H9 (cell line): Measurements from ENCODE around the gene AATK. TPM values are rescaled to one million over a fixed set of nuclear protein-coding genes. Genes with fewer than 3 reads are reported as not detected.

Experiments used
- DNase-seq: peaks from one replicate; pipeline ENCODE4 v3.0.0-alpha.2; 2017
- H2AFZ ChIP-seq: one replicate; pipeline ENCODE4 v1.6.1; 2013; ENCODE audit warnings: mild to moderate bottlenecking, low read length, control low read depth, moderate library complexity
- H2AK5ac ChIP-seq: 2 replicates; pipeline ENCODE4 v1.6.1; 2013; ENCODE audit warnings: low read length, control low read depth, mixed read lengths; ENCODE audit not compliant: insufficient read length
- H2BK120ac ChIP-seq: one replicate; pipeline ENCODE4 v1.6.1; 2013; ENCODE audit warnings: low read depth, mild to moderate bottlenecking, low read length, control low read depth, inconsistent platforms; ENCODE audit not compliant: poor library complexity, severe bottlenecking
- H2BK12ac ChIP-seq: 2 replicates; pipeline ENCODE4 v1.6.1; 2013; ENCODE audit warnings: low read length, control low read depth, mixed read lengths, low read depth; ENCODE audit not compliant: insufficient read length
- H2BK15ac ChIP-seq: 2 replicates; pipeline ENCODE4 v1.6.1; 2013; ENCODE audit warnings: low read depth, low read length, control low read depth
- H2BK20ac ChIP-seq: one replicate; pipeline ENCODE4 v1.6.1; 2013; ENCODE audit warnings: low read depth, mild to moderate bottlenecking, low read length, control low read depth, inconsistent platforms; ENCODE audit not compliant: poor library complexity, severe bottlenecking
- H2BK5ac ChIP-seq: 2 replicates; pipeline ENCODE4 v1.6.1; 2013; ENCODE audit warnings: low read length, control low read depth, mixed read lengths; ENCODE audit not compliant: insufficient read length
- H3K14ac ChIP-seq: 2 replicates; pipeline ENCODE4 v1.6.1; 2013; ENCODE audit warnings: low read length, control low read depth; ENCODE audit not compliant: insufficient read depth
- H3K18ac ChIP-seq: 2 replicates; pipeline ENCODE4 v1.6.1; 2013; ENCODE audit warnings: low read depth, mild to moderate bottlenecking, mixed read lengths, low read length, control low read depth; ENCODE audit not compliant: insufficient read length
- H3K23ac ChIP-seq: 2 replicates; pipeline ENCODE4 v1.6.1; 2013; ENCODE audit warnings: low read length, control low read depth, mixed read lengths, low read depth; ENCODE audit not compliant: insufficient read length
- H3K23me2 ChIP-seq: 2 replicates; pipeline ENCODE4 v1.6.1; 2013; ENCODE audit warnings: low read depth, mild to moderate bottlenecking, mixed read lengths, low read length, control low read depth; ENCODE audit not compliant: insufficient read length, poor library complexity, severe bottlenecking
- H3K27ac ChIP-seq: 2 replicates; pipeline ENCODE4 v1.5.1; 2013; ENCODE audit warnings: low read length, control low read depth, mixed read lengths, low read depth; ENCODE audit not compliant: insufficient read length
- H3K27me3 ChIP-seq: 2 replicates; pipeline ENCODE4 v1.6.1; 2013; ENCODE audit warnings: low read length, control low read depth, inconsistent platforms; ENCODE audit not compliant: insufficient read depth
- H3K4ac ChIP-seq: 2 replicates; pipeline ENCODE4 v1.6.1; 2013; ENCODE audit warnings: low read depth, mild to moderate bottlenecking, control low read depth, inconsistent platforms, low read length, moderate library complexity
- H3K4me1 ChIP-seq: 2 replicates; pipeline ENCODE4 v1.6.1; 2013; ENCODE audit warnings: low read length, control low read depth, inconsistent platforms; ENCODE audit not compliant: insufficient read depth
- H3K4me2 ChIP-seq: 2 replicates; pipeline ENCODE4 v1.6.1; 2013; ENCODE audit warnings: low read length, control low read depth, mixed read lengths; ENCODE audit not compliant: insufficient read length, insufficient read depth
- H3K56ac ChIP-seq: 2 replicates; pipeline ENCODE4 v1.6.1; 2013; ENCODE audit warnings: low read depth, mild to moderate bottlenecking, mixed read lengths, low read length, control low read depth; ENCODE audit not compliant: insufficient read length
- H3K79me1 ChIP-seq: 2 replicates; pipeline ENCODE4 v1.6.1; 2013; ENCODE audit warnings: low read depth, mild to moderate bottlenecking, moderate library complexity, low read length, control low read depth, inconsistent platforms; ENCODE audit not compliant: insufficient read depth, poor library complexity, severe bottlenecking
- H3K79me2 ChIP-seq: 2 replicates; pipeline ENCODE4 v1.6.1; 2013; ENCODE audit warnings: low read length, control low read depth, inconsistent platforms; ENCODE audit not compliant: insufficient read depth
- H3K9ac ChIP-seq: 2 replicates; pipeline ENCODE4 v1.6.1; 2013; ENCODE audit warnings: low read length, control low read depth, mixed read lengths; ENCODE audit not compliant: insufficient read length; ENCODE audit errors: extremely low read depth
- H3K9me3 ChIP-seq: one replicate; pipeline ENCODE4 v1.6.1; 2013; ENCODE audit warnings: low read depth, low read length, inconsistent platforms; ENCODE audit not compliant: control insufficient read depth
- H3T11ph ChIP-seq: one replicate; pipeline ENCODE4 v1.6.1; 2013; ENCODE audit warnings: mild to moderate bottlenecking, low read length, control low read depth, inconsistent platforms
- H4K20me1 ChIP-seq: one replicate; pipeline ENCODE4 v1.6.1; 2013; ENCODE audit not compliant: control insufficient read depth, insufficient read length, insufficient read depth
- H4K5ac ChIP-seq: 2 replicates; pipeline ENCODE4 v1.6.1; 2013; ENCODE audit warnings: low read depth, mild to moderate bottlenecking, mixed read lengths, low read length, control low read depth; ENCODE audit not compliant: insufficient read length
- H4K8ac ChIP-seq: replicated peaks from 2 replicates; pipeline ENCODE4 v1.6.1; 2013; ENCODE audit warnings: low read length, control low read depth, mixed read lengths, low read depth; ENCODE audit not compliant: insufficient read length
- H4K91ac ChIP-seq: 2 replicates; pipeline ENCODE4 v1.6.1; 2013; ENCODE audit warnings: low read depth, mild to moderate bottlenecking, moderate library complexity, mixed read lengths, low read length, control low read depth; ENCODE audit not compliant: insufficient read length
- H3K27ac Mint-ChIP-seq, 3 experiments: 2 replicates in 2 of 3; 3 replicates in 1 of 3; pipeline ENCODE4 v1.8.0; 2020 to 2021; ENCODE audit warnings: mixed read lengths in 3 of 3, mild to moderate bottlenecking in 1 of 3, moderate library complexity in 1 of 3
- H3K27me3 Mint-ChIP-seq: 2 replicates; pipeline ENCODE4 v1.8.0; 2021; ENCODE audit warnings: low read depth, mild to moderate bottlenecking, moderate library complexity, mixed read lengths
- H3K36me3 Mint-ChIP-seq, 3 experiments: 2 replicates in 2 of 3; 3 replicates in 1 of 3; pipeline ENCODE4 v1.8.0; 2020 to 2021; ENCODE audit warnings: low read depth in 3 of 3, mixed read lengths in 3 of 3; ENCODE audit not compliant: insufficient read depth in 1 of 3
- H3K4me1 Mint-ChIP-seq, 2 experiments: 2 replicates each; pipeline ENCODE4 v1.8.0; 2020; ENCODE audit warnings: mixed read lengths in 2 of 2
- H3K4me3 Mint-ChIP-seq, 2 experiments: 2 replicates in 1 of 2; 3 replicates in 1 of 2; pipeline ENCODE4 v1.8.0; 2020 to 2021; ENCODE audit warnings: mild to moderate bottlenecking in 2 of 2, mixed read lengths in 2 of 2, moderate library complexity in 1 of 2
- H3K9me3 Mint-ChIP-seq, 2 experiments: 2 replicates in 1 of 2; 3 replicates in 1 of 2; pipeline ENCODE4 v1.8.0; 2020; ENCODE audit warnings: mild to moderate bottlenecking in 2 of 2, mixed read lengths in 2 of 2, moderate library complexity in 1 of 2
- CTCF ChIP-seq: fragments of 200-600 bp; sonication (generic); conservative IDR thresholded peaks from 3 replicates; pipeline ENCODE4 v1.8.0; 2021; ENCODE audit warnings: antibody characterized with exemption, mild to moderate bottlenecking
- WGBS: extraction: QIAGEN DNeasy Blood & Tissue Kit; methylation state at CpG from one replicate; pipeline ENCODE4 v1.1.7; 2013; ENCODE audit warnings: missing lambda C conversion rate, low lambda C conversion rate, mixed read lengths; ENCODE audit not compliant: insufficient read length; ENCODE audit errors: extremely low coverage; 5-methylcytosine and 5-hydroxymethylcytosine counted together
- total RNA-seq: library from RNA; stranded (reverse); gene quantifications from 2 replicates; pipeline ENCODE4 v1.2.1, GENCODE V29; 2021

AATK gene
- total RNA-seq, 1 experiment from 2014 or later, result 2.4 TPM

GRCh38 chr17:81160306-81160705 lies 5.7 kb downstream of the AATK start:
- Histone ChIP-seq H2BK5ac (no peak overlapping the region), H4K20me1 (peaks cover 3% of the 10 kb centered on the region), H4K91ac (no peak overlapping the region), H4K5ac (no peak overlapping the region), H3K4me1 (no peaks in the 10 kb centered on the region), H3T11ph (no peak overlapping the region), H2BK12ac (no peak overlapping the region), H3K23ac (no peak overlapping the region), H3K9me3 (no peaks in the 10 kb centered on the region), H3K23me2 (no peaks in the 10 kb centered on the region), H3K18ac (no peak overlapping the region), H2BK20ac (no peak overlapping the region), H2AK5ac (no peak overlapping the region), H3K9ac (no peak overlapping the region), H3K79me2 (no peaks in the 10 kb centered on the region), H3K4me2 (no peak overlapping the region), H2BK120ac (no peak overlapping the region), H2BK15ac (no peak overlapping the region), H3K14ac (no peak overlapping the region), H3K56ac (no peak overlapping the region), H3K27me3 (no peaks in the 10 kb centered on the region), H3K79me1 (no peaks in the 10 kb centered on the region), H3K27ac (no peak overlapping the region), H3K4ac (no peak overlapping the region), H4K8ac (no peak overlapping the region), H2AFZ (no peak overlapping the region)
- no peaks in the 10 kb centered on the region for H3K9me3 Mint-ChIP-seq
- no peaks in the 10 kb centered on the region for H3K4me1 Mint-ChIP-seq
- H3K4me3 Mint-ChIP-seq, result no peak overlapping the region
- H3K27me3 Mint-ChIP-seq, result no peaks in the 10 kb centered on the region; the same call in 1 of the 2 replicates
- TF ChIP-seq CTCF, result no peak
- DNase-seq, result no peak
- H3K27ac Mint-ChIP-seq, result no peak overlapping the region
- WGBS, result no CpG with 5 or more reads among the region's 28 CpGs
- H3K36me3 Mint-ChIP-seq, result no peaks in the 10 kb centered on the region
